H9 (cell line): ENCODE results near the gene ECSCR. TPM values are rescaled to one million over a fixed set of nuclear protein-coding genes. Genes with fewer than 3 reads are reported as not detected.

Source experiments
- DNase-seq: peaks from one replicate; pipeline ENCODE4 v3.0.0-alpha.2; 2017
- H2AFZ ChIP-seq: one replicate; pipeline ENCODE4 v1.6.1; 2013; ENCODE audit warnings: mild to moderate bottlenecking, low read length, control low read depth, moderate library complexity
- H2AK5ac ChIP-seq: 2 replicates; pipeline ENCODE4 v1.6.1; 2013; ENCODE audit warnings: low read length, control low read depth, mixed read lengths; ENCODE audit not compliant: insufficient read length
- H2BK120ac ChIP-seq: one replicate; pipeline ENCODE4 v1.6.1; 2013; ENCODE audit warnings: low read depth, mild to moderate bottlenecking, low read length, control low read depth, inconsistent platforms; ENCODE audit not compliant: poor library complexity, severe bottlenecking
- H2BK12ac ChIP-seq: 2 replicates; pipeline ENCODE4 v1.6.1; 2013; ENCODE audit warnings: low read length, control low read depth, mixed read lengths, low read depth; ENCODE audit not compliant: insufficient read length
- H2BK15ac ChIP-seq: 2 replicates; pipeline ENCODE4 v1.6.1; 2013; ENCODE audit warnings: low read depth, low read length, control low read depth
- H2BK20ac ChIP-seq: one replicate; pipeline ENCODE4 v1.6.1; 2013; ENCODE audit warnings: low read depth, mild to moderate bottlenecking, low read length, control low read depth, inconsistent platforms; ENCODE audit not compliant: poor library complexity, severe bottlenecking
- H2BK5ac ChIP-seq: 2 replicates; pipeline ENCODE4 v1.6.1; 2013; ENCODE audit warnings: low read length, control low read depth, mixed read lengths; ENCODE audit not compliant: insufficient read length
- H3K14ac ChIP-seq: 2 replicates; pipeline ENCODE4 v1.6.1; 2013; ENCODE audit warnings: low read length, control low read depth; ENCODE audit not compliant: insufficient read depth
- H3K18ac ChIP-seq: 2 replicates; pipeline ENCODE4 v1.6.1; 2013; ENCODE audit warnings: low read depth, mild to moderate bottlenecking, mixed read lengths, low read length, control low read depth; ENCODE audit not compliant: insufficient read length
- H3K23ac ChIP-seq: 2 replicates; pipeline ENCODE4 v1.6.1; 2013; ENCODE audit warnings: low read length, control low read depth, mixed read lengths, low read depth; ENCODE audit not compliant: insufficient read length
- H3K23me2 ChIP-seq: 2 replicates; pipeline ENCODE4 v1.6.1; 2013; ENCODE audit warnings: low read depth, mild to moderate bottlenecking, mixed read lengths, low read length, control low read depth; ENCODE audit not compliant: insufficient read length, poor library complexity, severe bottlenecking
- H3K27ac ChIP-seq: 2 replicates; pipeline ENCODE4 v1.5.1; 2013; ENCODE audit warnings: low read length, control low read depth, mixed read lengths, low read depth; ENCODE audit not compliant: insufficient read length
- H3K27me3 ChIP-seq: 2 replicates; pipeline ENCODE4 v1.6.1; 2013; ENCODE audit warnings: low read length, control low read depth, inconsistent platforms; ENCODE audit not compliant: insufficient read depth
- H3K4ac ChIP-seq: 2 replicates; pipeline ENCODE4 v1.6.1; 2013; ENCODE audit warnings: low read depth, mild to moderate bottlenecking, control low read depth, inconsistent platforms, low read length, moderate library complexity
- H3K4me1 ChIP-seq: 2 replicates; pipeline ENCODE4 v1.6.1; 2013; ENCODE audit warnings: low read length, control low read depth, inconsistent platforms; ENCODE audit not compliant: insufficient read depth
- H3K4me2 ChIP-seq: 2 replicates; pipeline ENCODE4 v1.6.1; 2013; ENCODE audit warnings: low read length, control low read depth, mixed read lengths; ENCODE audit not compliant: insufficient read length, insufficient read depth
- H3K56ac ChIP-seq: 2 replicates; pipeline ENCODE4 v1.6.1; 2013; ENCODE audit warnings: low read depth, mild to moderate bottlenecking, mixed read lengths, low read length, control low read depth; ENCODE audit not compliant: insufficient read length
- H3K79me1 ChIP-seq: 2 replicates; pipeline ENCODE4 v1.6.1; 2013; ENCODE audit warnings: low read depth, mild to moderate bottlenecking, moderate library complexity, low read length, control low read depth, inconsistent platforms; ENCODE audit not compliant: insufficient read depth, poor library complexity, severe bottlenecking
- H3K79me2 ChIP-seq: 2 replicates; pipeline ENCODE4 v1.6.1; 2013; ENCODE audit warnings: low read length, control low read depth, inconsistent platforms; ENCODE audit not compliant: insufficient read depth
- H3K9ac ChIP-seq: 2 replicates; pipeline ENCODE4 v1.6.1; 2013; ENCODE audit warnings: low read length, control low read depth, mixed read lengths; ENCODE audit not compliant: insufficient read length; ENCODE audit errors: extremely low read depth
- H3K9me3 ChIP-seq: one replicate; pipeline ENCODE4 v1.6.1; 2013; ENCODE audit warnings: low read depth, low read length, inconsistent platforms; ENCODE audit not compliant: control insufficient read depth
- H3T11ph ChIP-seq: one replicate; pipeline ENCODE4 v1.6.1; 2013; ENCODE audit warnings: mild to moderate bottlenecking, low read length, control low read depth, inconsistent platforms
- H4K20me1 ChIP-seq: one replicate; pipeline ENCODE4 v1.6.1; 2013; ENCODE audit not compliant: control insufficient read depth, insufficient read length, insufficient read depth
- H4K5ac ChIP-seq: 2 replicates; pipeline ENCODE4 v1.6.1; 2013; ENCODE audit warnings: low read depth, mild to moderate bottlenecking, mixed read lengths, low read length, control low read depth; ENCODE audit not compliant: insufficient read length
- H4K8ac ChIP-seq: replicated peaks from 2 replicates; pipeline ENCODE4 v1.6.1; 2013; ENCODE audit warnings: low read length, control low read depth, mixed read lengths, low read depth; ENCODE audit not compliant: insufficient read length
- H4K91ac ChIP-seq: 2 replicates; pipeline ENCODE4 v1.6.1; 2013; ENCODE audit warnings: low read depth, mild to moderate bottlenecking, moderate library complexity, mixed read lengths, low read length, control low read depth; ENCODE audit not compliant: insufficient read length
- H3K27ac Mint-ChIP-seq, 3 experiments: 2 replicates in 2 of 3; 3 replicates in 1 of 3; pipeline ENCODE4 v1.8.0; 2020 to 2021; ENCODE audit warnings: mixed read lengths in 3 of 3, mild to moderate bottlenecking in 1 of 3, moderate library complexity in 1 of 3
- H3K27me3 Mint-ChIP-seq: 2 replicates; pipeline ENCODE4 v1.8.0; 2021; ENCODE audit warnings: low read depth, mild to moderate bottlenecking, moderate library complexity, mixed read lengths
- H3K36me3 Mint-ChIP-seq, 3 experiments: 2 replicates in 2 of 3; 3 replicates in 1 of 3; pipeline ENCODE4 v1.8.0; 2020 to 2021; ENCODE audit warnings: low read depth in 3 of 3, mixed read lengths in 3 of 3; ENCODE audit not compliant: insufficient read depth in 1 of 3
- H3K4me1 Mint-ChIP-seq, 2 experiments: 2 replicates each; pipeline ENCODE4 v1.8.0; 2020; ENCODE audit warnings: mixed read lengths in 2 of 2
- H3K4me3 Mint-ChIP-seq, 2 experiments: 2 replicates in 1 of 2; 3 replicates in 1 of 2; pipeline ENCODE4 v1.8.0; 2020 to 2021; ENCODE audit warnings: mild to moderate bottlenecking in 2 of 2, mixed read lengths in 2 of 2, moderate library complexity in 1 of 2
- H3K9me3 Mint-ChIP-seq, 2 experiments: 2 replicates in 1 of 2; 3 replicates in 1 of 2; pipeline ENCODE4 v1.8.0; 2020; ENCODE audit warnings: mild to moderate bottlenecking in 2 of 2, mixed read lengths in 2 of 2, moderate library complexity in 1 of 2
- total RNA-seq: library from RNA; stranded (reverse); gene quantifications from 2 replicates; pipeline ENCODE4 v1.2.1, GENCODE V29; 2021
- TF ChIP-seq, protein P1 (sequence below): fragments of 200-600 bp; sonication (generic); conservative IDR thresholded peaks from 3 replicates; pipeline ENCODE4 v1.8.0; 2021; ENCODE audit warnings: antibody characterized with exemption, mild to moderate bottlenecking

The ECSCR gene
- total RNA-seq, 1 experiment from 2014 or later, result 1.6 TPM

DNA sequence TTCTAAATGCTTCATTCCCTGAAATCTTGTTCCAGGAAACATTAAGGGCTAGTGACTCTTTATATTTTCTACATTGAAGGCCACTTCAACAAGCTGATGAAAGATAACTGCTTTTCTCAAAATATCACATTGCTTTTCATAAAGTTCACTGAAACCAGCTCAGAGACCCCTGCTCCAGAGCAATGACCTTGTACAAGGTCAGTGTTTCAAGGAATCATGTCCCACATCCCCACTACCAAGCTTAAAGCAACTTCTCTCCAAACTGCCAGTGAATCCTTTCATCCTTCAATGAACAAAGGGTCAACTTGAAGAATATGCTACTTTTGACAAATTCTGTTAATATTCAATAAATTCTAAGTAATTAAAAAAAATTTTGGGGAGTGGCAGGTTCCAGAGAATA lies 46.7 kb downstream of the ECSCR start:
- Histone ChIP-seq H2BK12ac (no peak overlapping the region), H3K23me2 (no peaks in the 10 kb centered on the region), H2AK5ac (no peak overlapping the region), H3K27me3 (no peaks in the 10 kb centered on the region), H3K9ac (no peak overlapping the region), H3K56ac (no peak overlapping the region), H4K8ac (no peak overlapping the region), H2BK5ac (no peak overlapping the region), H3K4me1 (no peaks in the 10 kb centered on the region), H3K18ac (no peak overlapping the region), H3K9me3 (no peaks in the 10 kb centered on the region), H3T11ph (no peak overlapping the region), H3K14ac (no peak overlapping the region), H2BK20ac (no peak overlapping the region), H4K91ac (no peak overlapping the region), H3K79me1 (no peaks in the 10 kb centered on the region), H4K20me1 (no peaks in the 10 kb centered on the region), H2BK15ac (no peak overlapping the region), H3K23ac (no peak overlapping the region), H3K4me2 (no peak overlapping the region), H2BK120ac (no peak overlapping the region), H3K79me2 (no peaks in the 10 kb centered on the region), H4K5ac (no peak overlapping the region), H3K4ac (no peak overlapping the region), H3K27ac (no peak overlapping the region), H2AFZ (no peak overlapping the region)
- Mint-ChIP-seq H3K27me3 (peaks cover 1% of the 10 kb centered on the region), H3K9me3 (no peaks in the 10 kb centered on the region), H3K27ac (no peak overlapping the region), H3K4me1 (peaks cover 15 to 21% of the 10 kb centered on the region in 2 experiments), H3K4me3 (no peak overlapping the region), H3K36me3 (peaks cover 0 to 46% (median 34%) of the 10 kb centered on the region in 3 experiments; a peak in 5 of 7 replicates)
- no peak for DNase-seq
- TF ChIP-seq, protein P1, sequence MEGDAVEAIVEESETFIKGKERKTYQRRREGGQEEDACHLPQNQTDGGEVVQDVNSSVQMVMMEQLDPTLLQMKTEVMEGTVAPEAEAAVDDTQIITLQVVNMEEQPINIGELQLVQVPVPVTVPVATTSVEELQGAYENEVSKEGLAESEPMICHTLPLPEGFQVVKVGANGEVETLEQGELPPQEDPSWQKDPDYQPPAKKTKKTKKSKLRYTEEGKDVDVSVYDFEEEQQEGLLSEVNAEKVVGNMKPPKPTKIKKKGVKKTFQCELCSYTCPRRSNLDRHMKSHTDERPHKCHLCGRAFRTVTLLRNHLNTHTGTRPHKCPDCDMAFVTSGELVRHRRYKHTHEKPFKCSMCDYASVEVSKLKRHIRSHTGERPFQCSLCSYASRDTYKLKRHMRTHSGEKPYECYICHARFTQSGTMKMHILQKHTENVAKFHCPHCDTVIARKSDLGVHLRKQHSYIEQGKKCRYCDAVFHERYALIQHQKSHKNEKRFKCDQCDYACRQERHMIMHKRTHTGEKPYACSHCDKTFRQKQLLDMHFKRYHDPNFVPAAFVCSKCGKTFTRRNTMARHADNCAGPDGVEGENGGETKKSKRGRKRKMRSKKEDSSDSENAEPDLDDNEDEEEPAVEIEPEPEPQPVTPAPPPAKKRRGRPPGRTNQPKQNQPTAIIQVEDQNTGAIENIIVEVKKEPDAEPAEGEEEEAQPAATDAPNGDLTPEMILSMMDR, result no peak
